ENCODE results near the gene SCYGR5.

SCYGR5 gene

GRCh38 chr2:227674485-227674884, 7.9 kb downstream of the SCYGR5 start:
- DNase-seq: no peak

GRCh38 chr2:227677928-227678327, 11.3 kb downstream of the SCYGR5 start:
- no peak for DNase-seq

- no peak for DNase-seq
Measured at GRCh38 chr2:227684258-227684657, 17.7 kb downstream of the SCYGR5 start.

- no peak for DNase-seq
Measured at GRCh38 chr2:227687189-227687588, 20.6 kb downstream of the SCYGR5 start.

- DNase-seq: no peak
Measured at GRCh38 chr2:227696990-227697679, 30.5 kb downstream of the SCYGR5 start.

GRCh38 chr2:227701556-227701955, 35.0 kb downstream of the SCYGR5 start:
- no peak for DNase-seq

- DNase-seq: no peak
Measured at GRCh38 chr2:227703280-227703732, 36.7 kb downstream of the SCYGR5 start.

- DNase-seq: no peak
Measured at GRCh38 chr2:227703961-227704360, 37.4 kb downstream of the SCYGR5 start.

GRCh38 chr2:227706859-227707258, 40.3 kb downstream of the SCYGR5 start:
- DNase-seq: no peak

- DNase-seq: no peak
Measured at GRCh38 chr2:227707390-227707789, 40.8 kb downstream of the SCYGR5 start.

- no peak for DNase-seq
Measured at GRCh38 chr2:227710986-227711385, 44.4 kb downstream of the SCYGR5 start.

GRCh38 chr2:227713291-227713690, 46.7 kb downstream of the SCYGR5 start:
- no peak for DNase-seq

- no peak for DNase-seq
Measured at GRCh38 chr2:227716501-227716900, 49.9 kb downstream of the SCYGR5 start.
